Endothelial cell of umbilical vein (primary cell): ENCODE measurements around the gene PSME3.

Experiments
- JUN ChIP-seq: IDR thresholded peaks from 2 replicates; pipeline ENCODE4 v1.6.1; 2011; ENCODE audit warnings: borderline replicate concordance, low read depth; ENCODE audit not compliant: insufficient read length, insufficient read depth
- MAX ChIP-seq: IDR thresholded peaks from 2 replicates; pipeline ENCODE4 v1.6.1; 2011; ENCODE audit not compliant: insufficient read depth, insufficient read length
- POLR2A ChIP-seq: IDR thresholded peaks from 2 replicates; pipeline ENCODE4 v1.6.1; 2012; ENCODE audit warnings: low read depth, mild to moderate bottlenecking, control low read depth, low read length
- POLR2AphosphoS5 ChIP-seq: IDR thresholded peaks from 2 replicates; pipeline ENCODE4 v1.6.1; 2012; ENCODE audit warnings: low read depth, mild to moderate bottlenecking, control low read depth, low read length, moderate library complexity; ENCODE audit not compliant: insufficient read depth
- TF ChIP-seq, protein P1 (sequence below), 2 donors: IDR thresholded peaks; 1 replicate in 1 of 2; 2 replicates in 1 of 2; pipeline ENCODE4 v1.5.1; 2011; ENCODE audit warnings: low read length in 2 of 2, mild to moderate bottlenecking in 2 of 2, moderate library complexity in 2 of 2, control low read depth in 1 of 2, inconsistent platforms in 1 of 2, low read depth in 1 of 2; ENCODE audit not compliant: insufficient read depth in 1 of 2; ENCODE audit errors: extremely low read depth in 1 of 2

- TF ChIP-seq, protein P1, sequence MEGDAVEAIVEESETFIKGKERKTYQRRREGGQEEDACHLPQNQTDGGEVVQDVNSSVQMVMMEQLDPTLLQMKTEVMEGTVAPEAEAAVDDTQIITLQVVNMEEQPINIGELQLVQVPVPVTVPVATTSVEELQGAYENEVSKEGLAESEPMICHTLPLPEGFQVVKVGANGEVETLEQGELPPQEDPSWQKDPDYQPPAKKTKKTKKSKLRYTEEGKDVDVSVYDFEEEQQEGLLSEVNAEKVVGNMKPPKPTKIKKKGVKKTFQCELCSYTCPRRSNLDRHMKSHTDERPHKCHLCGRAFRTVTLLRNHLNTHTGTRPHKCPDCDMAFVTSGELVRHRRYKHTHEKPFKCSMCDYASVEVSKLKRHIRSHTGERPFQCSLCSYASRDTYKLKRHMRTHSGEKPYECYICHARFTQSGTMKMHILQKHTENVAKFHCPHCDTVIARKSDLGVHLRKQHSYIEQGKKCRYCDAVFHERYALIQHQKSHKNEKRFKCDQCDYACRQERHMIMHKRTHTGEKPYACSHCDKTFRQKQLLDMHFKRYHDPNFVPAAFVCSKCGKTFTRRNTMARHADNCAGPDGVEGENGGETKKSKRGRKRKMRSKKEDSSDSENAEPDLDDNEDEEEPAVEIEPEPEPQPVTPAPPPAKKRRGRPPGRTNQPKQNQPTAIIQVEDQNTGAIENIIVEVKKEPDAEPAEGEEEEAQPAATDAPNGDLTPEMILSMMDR (IDR thresholded peaks at IDR 0.05; ENCODE audit: extremely low read depth in 1 of 2, insufficient read depth in 1 of 2, low read depth in 1 of 2, low read length in 2 of 2) = no peak
- no peak for TF ChIP-seq POLR2AphosphoS5
- no peak for TF ChIP-seq MAX
- TF ChIP-seq JUN = no peak
- TF ChIP-seq POLR2A = no peak
These were observed 45.9 kb upstream of the PSME3 start for GRCh38 chr17:42787266-42787665.
